Heart left ventricle (tissue), 13 donors: ENCODE results near the gene PIK3AP1.

ENCODE experiments used
- POLR2A ChIP-seq, 2 donors: fragments of 450-650 bp; IDR thresholded peaks; one replicate each; pipeline ENCODE4 v1.6.1; 2017; ENCODE audit warnings: antibody characterized with exemption in 2 of 2, mild to moderate bottlenecking in 2 of 2, moderate library complexity in 2 of 2
- TF ChIP-seq, protein P1 (sequence below), 12 donors: fragments of 200-600 bp; sonication (generic) in 4 of 12; IDR thresholded peaks; one replicate each; pipeline versions ENCODE4 v1.5.0 to v1.8.0; 2018 to 2022; ENCODE audit warnings: antibody characterized with exemption in 12 of 12, mild to moderate bottlenecking in 5 of 12
- donor health status: ischemic (EF 13 %, LVEDD 7.1; RV severe dilation, severe dysfunction).
- donor health status: DM: no; HTN: yes; CAD: no.
- donor health status: DM: no; HTN: no; CAD: no.
- donor health status: ischemic (EF 25% LVEDD 6.9; RV normal size, moderate dysfunction).
- donor health status: ischemic (EF 25% LVEDD 5.7; RV mildly dilated, moderate dysfunction).
- donor health status: ischemic (EF 35%, LVEDD 5.7; RV mildly dilated, moderate dysfunction).
- donor health status: nonischemic (EF 11% LVEDD 7.7; RV severe dilation, severe dysfunction).
- donor health status: DM: yes; HTN: yes; CAD: no.
- donor health status: PGD.
- donor health status: ischemic (EF 29% LVEDD 5.4; RV normal size, mild dysfunction).
- donor health status: nonischemic (EF 23%, LVEDD 6.1; RV moderate dilation, normal function).

DNA sequence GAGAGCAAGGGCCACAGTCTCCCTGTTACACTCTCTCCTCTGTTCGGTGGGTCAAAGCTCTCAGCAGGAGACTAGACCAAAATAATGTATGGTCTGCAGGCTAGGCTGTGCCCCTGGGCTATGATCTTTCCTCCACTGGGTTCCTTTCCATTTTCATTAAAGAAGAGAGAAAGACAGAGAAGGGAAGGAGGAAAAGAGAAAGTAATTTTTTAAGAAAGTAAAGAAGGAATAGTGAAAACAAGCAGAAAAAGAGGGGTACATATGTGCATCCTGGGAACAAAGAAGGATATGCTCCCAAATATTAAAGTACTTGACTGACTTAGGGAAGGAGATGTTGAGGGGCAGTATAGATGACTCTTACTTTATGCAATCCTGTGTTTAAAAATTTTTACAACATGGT lies 33.6 kb upstream of the PIK3AP1 start:
- TF ChIP-seq, protein P1, sequence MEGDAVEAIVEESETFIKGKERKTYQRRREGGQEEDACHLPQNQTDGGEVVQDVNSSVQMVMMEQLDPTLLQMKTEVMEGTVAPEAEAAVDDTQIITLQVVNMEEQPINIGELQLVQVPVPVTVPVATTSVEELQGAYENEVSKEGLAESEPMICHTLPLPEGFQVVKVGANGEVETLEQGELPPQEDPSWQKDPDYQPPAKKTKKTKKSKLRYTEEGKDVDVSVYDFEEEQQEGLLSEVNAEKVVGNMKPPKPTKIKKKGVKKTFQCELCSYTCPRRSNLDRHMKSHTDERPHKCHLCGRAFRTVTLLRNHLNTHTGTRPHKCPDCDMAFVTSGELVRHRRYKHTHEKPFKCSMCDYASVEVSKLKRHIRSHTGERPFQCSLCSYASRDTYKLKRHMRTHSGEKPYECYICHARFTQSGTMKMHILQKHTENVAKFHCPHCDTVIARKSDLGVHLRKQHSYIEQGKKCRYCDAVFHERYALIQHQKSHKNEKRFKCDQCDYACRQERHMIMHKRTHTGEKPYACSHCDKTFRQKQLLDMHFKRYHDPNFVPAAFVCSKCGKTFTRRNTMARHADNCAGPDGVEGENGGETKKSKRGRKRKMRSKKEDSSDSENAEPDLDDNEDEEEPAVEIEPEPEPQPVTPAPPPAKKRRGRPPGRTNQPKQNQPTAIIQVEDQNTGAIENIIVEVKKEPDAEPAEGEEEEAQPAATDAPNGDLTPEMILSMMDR (IDR thresholded peaks at IDR 0.05), result no peak
- TF ChIP-seq POLR2A (IDR thresholded peaks at IDR 0.05), result no peak
